RCC 7860 (cell line): Measurements from ENCODE around the gene CYP46A1.
"Not testable (repeated sequence)": the region's sequence is repeated elsewhere in the genome, so short reads cannot be mapped to it uniquely, and the experiment has no call there.

Experiments
- DNase-seq: peaks from one replicate; pipeline ENCODE4 v3.0.0-alpha.2; 2015; ENCODE audit warnings: low spot score
- FAIRE-seq: peaks from 2 replicates; lab custom pipeline; 2012; peaks lifted over from hg19 to GRCh38; lab: Jason Lieb, UNC

The CYP46A1 gene

DNA sequence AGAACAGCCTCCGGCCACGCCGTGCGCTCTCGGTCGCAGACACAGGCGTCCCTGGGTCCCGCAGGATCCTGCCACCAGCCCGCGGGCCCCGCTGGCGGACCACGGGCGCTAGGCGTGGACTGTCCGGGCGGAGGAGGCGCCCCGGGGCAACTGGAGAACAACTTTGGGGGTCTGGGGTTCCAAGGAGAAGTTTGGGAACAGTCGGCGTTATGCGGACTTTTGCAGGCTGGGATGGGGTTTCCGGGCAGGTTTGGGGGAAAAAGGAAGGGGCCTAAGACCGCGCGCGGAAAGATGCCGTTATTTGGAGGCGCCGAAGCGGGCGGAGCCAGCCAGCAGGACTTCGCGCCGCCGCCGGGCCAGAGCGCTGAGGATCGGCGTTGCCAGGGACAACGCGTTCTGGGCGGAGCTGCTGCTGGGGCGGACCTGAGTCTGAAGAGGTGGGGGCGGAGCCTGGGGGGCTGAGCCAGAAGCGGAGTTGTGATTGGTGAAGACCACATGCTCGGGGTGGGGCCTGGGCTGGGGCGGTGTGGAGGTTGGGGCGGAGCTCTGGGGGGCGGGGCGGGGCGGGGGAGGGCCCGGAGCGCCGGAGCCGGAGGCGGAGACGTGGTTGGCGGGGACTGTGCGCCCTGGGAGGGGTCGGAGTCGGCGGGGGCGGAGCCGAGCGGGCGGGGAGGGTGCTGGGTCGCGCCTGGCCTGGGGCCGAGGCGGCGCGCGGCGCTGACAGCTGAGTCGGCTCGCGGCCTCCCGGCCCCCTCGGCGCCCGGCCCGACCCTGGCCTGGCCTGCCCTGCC lies at the start of gene CYP46A1:
CYP46A1 (plus strand) TSS at position 680 of the 791 bp plus-strand sequence. CDS start 120 bp downstream, outside the sequence.
- DNase-seq (peak; percentile 84), FAIRE-seq (no peak)

DNA sequence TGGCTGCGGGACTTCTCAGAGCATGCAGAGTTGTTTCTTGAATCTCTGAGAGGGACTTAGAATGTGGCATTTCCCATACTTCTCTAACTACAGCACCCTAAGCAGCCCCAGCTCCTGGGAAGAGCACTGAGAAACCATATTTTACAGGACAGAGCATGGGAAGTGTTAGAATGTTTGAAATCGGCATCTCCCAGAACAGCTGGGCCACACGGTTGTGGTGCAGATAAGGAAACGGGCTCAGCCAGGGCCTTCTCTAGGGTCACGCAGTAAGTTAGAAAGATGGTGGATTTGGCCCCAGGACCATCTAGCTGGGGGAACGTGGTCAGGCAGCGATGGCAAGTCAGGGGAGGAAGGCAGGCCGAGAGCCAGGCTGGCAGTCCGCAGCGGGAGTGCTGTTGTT lies 49.7 kb upstream of the CYP46A1 start:
- no peak for FAIRE-seq

DNA sequence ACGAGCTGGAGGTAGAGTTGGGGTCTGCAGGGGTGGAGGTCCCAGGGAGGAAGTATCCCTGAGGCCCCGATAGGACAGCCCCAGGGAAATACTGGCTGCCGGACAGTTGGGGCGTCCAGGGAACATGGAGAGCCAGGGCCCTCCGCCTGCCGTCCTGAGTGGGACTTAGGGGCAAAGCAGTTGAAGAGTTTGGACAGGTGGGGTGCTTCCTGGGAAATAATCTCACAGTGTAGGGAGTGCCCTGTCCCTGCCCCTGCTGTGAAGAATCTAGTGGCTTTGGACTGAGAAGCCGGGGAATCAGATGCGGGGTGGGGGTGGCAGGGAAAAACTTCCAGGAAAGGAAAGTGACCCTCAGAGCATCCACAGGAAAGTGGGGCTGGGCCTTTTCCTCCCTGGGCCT lies 49.0 kb upstream of the CYP46A1 start:
- FAIRE-seq (no peak), DNase-seq (no peak)

More for the DNA sequence above, 49.7 kb upstream of the CYP46A1 start:
- no peak for DNase-seq

DNA sequence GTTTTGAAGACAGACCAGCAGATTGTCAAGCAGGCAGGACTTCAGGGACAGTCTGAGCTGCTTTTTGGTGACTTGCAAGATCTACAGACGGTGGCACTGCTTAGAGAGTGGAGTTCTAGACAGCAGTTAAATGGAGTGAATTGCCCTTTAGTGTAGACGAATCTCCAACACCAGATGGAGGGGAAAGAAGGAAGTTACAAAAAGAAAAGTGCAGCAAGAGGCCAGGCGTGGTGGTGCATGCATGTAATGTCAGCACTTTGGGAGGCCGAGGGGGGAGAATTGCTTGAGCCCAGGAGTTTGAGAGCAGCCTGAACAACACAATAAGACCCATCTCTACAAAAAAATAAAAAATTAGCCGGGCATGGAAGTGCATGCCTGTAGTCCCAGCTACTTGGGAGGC lies 47.6 kb upstream of the CYP46A1 start:
- DNase-seq: no peak
- FAIRE-seq: no peak

DNA sequence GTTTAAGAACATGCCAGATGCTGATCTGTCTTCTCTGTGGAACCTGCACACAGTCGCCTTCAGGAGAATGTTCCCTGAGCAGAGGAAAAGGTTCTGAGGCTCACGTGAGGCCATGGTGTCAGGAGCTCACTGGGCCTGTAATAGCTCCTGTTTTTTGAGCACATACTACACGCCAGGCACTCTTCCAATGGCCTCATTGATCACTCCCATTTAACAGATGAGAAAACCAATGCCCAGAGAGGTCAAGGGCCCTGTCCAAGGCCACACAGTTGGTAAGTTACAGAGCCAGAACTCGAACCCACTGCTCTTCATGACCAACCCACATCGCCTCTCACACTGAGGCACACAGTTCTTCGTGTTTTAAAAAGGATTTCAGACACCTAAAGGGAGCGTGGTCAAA lies 46.5 kb upstream of the CYP46A1 start:
- no peak for DNase-seq
- no peak for FAIRE-seq

DNA sequence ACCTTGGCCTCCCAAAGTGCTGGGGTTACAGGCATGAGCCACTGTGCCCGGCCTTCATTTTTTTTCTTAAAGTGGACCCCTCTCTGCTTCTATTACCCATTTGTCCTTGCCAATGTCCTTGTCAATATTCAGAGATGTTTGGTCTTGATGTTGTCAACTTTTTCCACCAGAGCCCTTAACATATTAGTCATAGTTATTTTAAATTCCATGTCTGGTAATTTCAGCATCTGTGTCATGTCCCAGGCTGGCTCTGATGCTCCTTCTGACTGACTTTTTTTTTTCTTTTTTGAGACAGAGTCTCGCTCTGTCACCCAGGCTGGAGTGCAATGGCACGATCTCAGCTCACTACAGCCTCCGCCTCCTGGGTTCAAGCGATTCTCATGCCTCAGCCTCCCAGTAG lies 41.3 kb upstream of the CYP46A1 start:
- not testable (repeated sequence) for FAIRE-seq, DNase-seq

DNA sequence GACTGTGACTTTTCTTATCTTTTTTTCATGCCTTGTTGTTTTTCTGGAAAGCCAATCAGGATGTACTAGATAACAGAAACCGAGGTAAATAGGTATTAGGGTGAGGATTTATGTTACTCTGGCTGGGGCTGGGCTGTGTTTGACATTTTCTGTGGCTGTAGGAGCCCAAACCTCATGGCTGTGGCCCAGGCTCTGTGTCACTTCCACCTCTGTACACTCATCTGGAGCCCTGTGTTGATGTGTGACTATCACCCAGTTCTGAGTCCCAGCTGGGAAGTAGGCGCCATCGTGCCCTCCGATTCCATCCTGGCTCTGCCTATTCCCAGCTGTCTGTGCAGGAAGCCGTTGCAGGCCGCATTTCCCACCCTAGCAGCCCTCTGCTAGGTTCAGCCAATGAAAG lies 40.8 kb upstream of the CYP46A1 start:
- FAIRE-seq (no peak), DNase-seq (no peak)

DNA sequence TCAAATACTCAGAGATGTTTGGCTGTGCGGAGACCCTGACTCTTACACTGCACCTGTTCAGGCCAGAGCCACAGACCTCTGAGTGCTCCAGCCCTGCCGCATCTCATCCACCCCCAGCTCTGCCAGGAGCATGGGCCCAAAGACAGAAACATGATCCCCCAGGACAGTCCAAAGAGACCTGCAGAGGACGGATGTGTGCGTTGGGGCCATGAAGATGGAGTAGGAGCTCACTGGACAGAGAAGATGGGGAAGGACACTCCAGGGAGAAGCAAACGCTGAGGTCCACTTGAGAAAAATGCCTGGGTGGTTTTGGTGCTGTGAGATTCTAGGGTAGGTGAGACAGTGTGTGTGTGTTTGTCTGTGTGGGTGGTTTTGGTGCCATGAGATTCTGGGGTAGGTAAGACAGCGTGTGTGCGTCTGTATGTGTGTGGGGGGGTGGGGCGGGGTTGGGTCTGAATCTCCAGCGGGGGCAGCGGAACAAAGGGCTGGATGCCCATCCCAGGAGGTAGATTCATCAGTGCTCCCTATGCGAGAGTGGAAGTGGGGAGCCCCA lies 40.0 kb upstream of the CYP46A1 start:
- FAIRE-seq: no peak

DNA sequence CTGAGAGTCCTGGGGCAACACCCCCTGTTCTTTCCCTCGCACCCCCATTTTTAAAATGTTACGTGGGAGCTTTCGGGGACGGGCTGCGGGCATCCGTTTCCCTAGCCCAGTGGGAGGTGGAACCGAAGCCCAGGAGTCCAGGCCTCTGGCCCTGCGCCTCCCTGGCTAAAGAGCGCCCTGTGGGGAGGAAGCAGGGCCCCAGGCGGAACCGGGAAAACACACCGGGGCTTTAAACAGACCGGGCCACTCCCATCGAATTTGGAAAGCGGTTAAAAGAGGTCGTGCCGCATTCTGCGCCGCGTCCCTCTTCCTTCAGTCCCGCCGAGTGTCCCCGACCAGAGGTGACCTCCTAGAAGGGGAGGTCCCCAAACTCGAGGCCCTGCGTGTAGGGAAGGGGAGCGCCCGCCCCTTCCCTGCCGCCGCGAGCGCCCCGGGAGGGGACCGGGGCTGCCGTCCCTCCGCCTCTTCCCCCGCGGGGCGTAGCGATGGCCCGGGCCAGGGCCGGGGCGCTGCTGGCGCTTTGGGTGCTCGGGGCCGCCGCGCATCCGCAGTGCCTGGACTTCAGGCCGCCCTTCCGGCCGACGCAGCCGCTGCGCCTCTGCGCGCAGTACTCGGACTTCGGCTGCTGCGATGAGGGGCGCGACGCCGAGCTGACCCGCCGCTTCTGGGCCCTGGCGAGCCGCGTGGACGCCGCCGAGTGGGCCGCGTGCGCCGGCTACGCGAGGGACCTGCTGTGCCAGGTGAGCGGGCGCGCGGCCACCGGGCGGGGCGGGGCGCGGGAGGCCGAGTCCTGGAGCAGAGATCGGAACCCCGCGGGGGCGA lies 39.2 kb upstream of the CYP46A1 start, which contains the start of gene HHIPL1:
HHIPL1 (plus strand) TSS at position 407 of the 822 bp plus-strand sequence; CDS start at position 486, 79 bp downstream.
- no peak for FAIRE-seq
- no peak for DNase-seq

More for the DNA sequence above, 40.0 kb upstream of the CYP46A1 start:
- no peak for DNase-seq

DNA sequence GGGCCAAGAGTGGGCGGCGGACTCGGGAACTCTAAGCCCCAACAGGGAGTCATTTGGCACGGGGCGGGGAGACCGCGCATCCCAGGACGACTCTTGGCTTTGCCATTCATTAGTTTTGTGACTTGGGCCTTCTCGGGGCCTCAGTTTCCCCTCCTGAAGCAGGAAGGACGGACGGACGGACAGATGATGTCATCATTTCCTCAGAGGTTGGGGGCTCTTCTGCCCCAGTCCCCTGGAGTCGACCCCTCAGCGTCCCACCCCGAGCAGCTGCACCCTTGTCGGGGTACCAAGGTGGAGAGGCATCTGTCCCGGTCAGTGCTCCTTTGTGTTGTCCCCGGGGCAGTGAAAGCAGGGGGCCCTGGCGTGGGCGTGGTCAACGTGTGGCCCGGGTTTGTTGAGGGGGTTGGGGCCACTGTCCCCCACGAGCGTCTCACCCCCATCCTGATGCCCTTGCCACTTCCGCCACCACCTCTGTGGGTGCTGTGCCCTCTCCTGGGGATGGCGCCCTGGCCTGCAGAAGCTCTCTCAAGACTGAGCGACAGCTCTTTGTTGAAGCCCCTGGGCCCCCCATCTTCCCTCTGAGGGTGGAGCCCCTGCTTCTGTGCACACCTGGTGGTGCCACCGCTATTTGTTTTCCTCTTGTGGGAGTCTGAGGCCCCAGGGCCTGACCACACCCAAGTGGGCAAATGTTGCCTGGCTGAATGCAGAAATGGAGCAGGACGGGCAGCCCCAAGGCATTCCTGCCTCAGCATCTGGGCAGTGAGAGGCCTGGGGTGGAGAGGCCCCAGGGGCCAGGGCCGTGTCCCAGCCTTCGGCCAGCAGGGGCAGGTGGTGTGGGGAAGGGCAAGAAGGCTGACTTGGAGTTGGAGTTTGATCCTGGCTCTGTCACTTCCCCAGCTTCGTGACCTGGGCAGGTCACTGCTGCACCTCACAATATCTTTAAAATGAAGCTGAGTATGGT lies 38.3 kb upstream of the CYP46A1 start:
- FAIRE-seq: no peak

DNA sequence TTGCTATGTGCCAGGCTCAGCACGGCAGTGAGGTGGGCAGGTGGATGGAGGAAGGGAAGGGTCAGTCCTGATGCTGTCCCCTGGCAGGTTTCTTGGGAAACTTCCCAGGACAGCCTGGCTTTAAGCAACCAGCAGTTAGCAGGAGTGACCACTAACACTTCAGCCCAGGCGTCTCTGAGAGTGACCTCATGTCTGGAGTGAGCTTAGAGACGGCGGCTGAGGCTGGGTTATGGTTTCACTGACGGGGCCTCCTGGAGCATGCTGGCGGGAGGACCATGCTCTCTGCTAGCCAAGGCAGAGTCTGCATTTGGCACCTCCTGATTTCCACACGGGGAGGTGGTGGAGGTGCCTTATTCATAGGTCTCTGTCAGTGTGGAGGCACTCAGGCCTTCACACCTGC lies 36.7 kb upstream of the CYP46A1 start:
- DNase-seq (no peak), FAIRE-seq (no peak)

More for the DNA sequence above, 38.3 kb upstream of the CYP46A1 start:
- no peak for DNase-seq

DNA sequence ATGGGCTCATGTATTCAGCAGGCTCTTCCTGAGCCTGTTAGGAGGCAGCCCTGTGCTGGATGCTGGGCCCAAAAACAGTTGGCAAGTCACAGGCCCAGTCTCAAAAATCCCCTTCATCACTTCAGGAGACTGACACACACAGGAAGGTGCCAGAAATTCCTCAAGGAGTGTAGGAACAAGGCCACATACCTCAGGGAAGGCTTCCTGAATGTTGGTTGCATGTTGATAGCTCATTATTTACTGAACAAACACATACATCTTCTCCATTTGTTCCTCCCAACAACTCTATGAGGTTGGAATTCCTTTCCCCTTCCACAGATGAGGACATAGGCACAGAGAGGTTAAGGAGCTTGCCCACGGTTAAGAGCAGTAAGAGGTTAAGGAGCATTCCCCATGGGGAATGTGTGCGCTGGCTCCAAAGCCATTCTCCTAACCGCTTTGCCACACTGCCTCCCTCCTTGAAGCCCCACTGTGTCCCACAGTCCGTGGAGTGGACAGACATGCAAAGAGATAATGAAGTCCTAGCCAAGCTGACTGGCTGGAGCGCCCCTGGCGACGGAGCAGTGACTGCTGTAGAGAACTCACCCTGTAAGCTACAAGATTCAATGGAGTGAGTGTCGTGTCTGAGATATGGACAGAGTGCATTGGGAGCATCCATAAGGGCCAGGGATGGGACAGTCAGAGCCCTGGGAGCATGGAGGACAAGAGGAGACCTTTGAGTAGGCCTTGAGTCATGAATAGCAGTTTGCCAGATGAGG lies 35.9 kb upstream of the CYP46A1 start:
- DNase-seq: no peak
- FAIRE-seq: no peak

DNA sequence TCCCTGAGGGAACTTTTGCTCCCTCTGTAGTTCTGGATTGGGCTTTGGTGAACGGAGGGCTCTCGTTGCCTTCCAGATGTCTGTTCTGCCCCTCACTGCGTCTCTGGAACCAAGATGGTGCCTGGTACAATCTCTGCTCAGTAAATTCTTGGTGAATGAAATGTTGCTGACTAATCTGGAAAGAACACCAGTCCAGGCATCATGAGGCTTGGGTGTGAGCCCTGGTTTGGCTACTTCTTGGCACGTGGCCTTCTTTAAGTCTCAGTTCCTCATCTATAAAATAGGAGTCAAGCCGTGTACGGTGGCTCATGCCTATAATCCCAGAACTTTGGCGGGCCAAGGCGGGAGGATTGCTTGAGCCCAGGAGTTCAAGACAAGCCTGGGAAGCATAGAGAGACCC lies 34.9 kb upstream of the CYP46A1 start:
- DNase-seq (no peak), FAIRE-seq (no peak)

DNA sequence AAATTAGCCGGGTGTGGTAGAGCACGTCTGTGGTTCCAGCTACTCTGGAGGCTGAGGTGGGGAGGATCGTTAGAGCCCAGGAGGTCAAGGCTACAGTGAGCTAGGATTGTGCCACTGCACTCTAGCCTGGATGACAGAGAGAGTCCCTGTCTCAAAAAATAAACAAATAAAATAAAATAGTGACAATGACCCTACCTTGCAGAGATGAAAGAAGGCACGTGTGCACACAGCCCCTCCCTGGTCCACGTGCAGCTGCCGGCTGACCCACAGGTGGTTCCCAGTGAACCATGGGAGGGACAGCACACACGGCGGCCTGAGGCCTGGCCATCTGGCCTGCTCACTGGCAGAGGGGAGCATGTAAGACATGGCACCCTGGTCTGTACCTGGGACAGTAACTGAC lies 34.5 kb upstream of the CYP46A1 start:
- DNase-seq: no peak
- no peak for FAIRE-seq

DNA sequence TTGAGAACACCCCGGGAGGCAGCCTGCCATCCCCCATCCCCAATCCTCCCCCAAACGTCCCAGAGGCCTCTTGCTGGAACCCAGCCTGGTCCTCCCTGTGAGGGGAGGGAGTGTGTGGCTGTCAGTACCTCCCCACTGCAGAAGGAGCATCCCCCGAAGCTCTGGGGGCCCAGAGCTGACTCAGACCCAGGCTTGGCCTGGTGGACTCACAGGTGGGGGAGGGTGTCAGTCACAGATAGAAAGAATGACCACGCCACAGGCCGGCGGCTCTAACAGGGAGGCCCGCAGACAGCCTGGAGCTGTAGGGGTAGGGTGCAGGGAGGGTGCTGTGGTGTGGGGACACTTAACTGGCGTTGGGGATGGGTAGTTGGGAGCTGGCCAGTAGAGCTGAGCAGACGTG lies 33.9 kb upstream of the CYP46A1 start:
- FAIRE-seq: no peak
- no peak for DNase-seq

DNA sequence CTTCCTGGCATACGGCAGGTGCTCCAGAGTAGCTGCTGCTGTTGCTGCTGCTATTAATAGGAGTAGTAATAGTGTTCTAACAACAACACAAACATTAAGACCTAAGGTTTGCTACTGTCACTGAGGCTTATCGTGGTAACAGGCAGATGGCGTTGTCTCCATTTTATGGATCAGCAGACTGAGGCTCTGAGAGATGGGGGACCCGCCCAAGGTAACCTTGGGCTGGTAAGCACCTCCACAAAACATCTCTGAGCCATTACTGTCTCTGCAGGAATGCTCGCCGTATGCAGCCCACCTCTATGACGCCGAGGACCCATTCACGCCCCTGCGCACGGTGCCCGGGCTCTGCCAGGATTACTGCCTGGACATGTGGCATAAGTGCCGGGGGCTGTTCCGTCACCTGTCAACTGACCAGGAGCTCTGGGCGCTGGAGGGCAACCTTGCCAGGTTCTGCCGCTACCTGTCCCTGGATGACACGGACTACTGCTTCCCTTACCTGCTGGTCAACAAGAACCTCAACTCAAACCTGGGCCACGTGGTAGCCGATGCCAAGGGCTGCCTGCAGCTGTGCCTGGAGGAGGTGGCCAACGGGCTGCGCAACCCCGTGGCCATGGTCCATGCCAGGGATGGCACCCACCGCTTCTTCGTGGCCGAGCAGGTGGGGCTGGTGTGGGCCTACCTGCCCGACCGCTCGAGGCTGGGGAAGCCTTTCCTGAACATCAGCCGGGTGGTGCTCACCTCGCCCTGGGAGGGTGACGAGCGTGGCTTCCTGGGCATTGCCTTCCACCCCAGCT lies 31.9 kb upstream of the CYP46A1 start:
- DNase-seq (no peak), FAIRE-seq (no peak)

DNA sequence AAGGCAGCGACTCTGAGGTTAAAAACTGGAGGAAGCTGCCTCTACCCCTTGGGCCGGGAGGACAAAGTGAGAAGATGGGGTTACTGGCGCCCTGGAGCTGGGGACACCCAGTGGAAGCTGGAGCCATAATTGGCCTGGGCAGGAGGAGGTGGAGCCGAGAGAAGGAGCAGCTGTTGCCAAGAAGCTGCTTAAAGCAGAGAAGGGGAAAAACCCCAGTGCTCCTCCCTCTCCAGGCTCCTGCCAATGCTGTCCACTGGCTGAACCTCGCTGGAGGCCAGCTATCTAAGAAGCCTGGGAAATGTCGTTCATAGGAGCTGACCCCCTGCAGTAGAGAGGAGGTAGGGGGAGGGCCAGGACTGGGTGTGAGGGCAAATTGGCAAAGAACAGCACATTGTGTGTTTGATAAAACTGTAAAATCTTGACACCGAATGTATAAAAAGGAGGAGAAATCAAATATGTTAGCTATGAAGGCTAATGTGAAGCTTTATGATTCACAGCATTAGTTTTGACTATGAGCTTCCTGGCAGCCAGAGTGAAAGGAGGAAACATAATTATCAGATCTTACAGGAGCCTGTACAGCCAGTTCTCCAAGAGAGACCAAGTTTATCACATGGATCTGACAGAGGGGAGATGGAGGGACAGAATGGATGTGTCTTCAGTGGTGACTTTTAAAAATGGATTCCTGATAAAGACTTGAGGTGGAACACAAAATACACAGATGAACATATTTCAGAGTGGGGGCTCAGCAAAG lies 29.7 kb upstream of the CYP46A1 start:
- DNase-seq (no peak), FAIRE-seq (no peak)

DNA sequence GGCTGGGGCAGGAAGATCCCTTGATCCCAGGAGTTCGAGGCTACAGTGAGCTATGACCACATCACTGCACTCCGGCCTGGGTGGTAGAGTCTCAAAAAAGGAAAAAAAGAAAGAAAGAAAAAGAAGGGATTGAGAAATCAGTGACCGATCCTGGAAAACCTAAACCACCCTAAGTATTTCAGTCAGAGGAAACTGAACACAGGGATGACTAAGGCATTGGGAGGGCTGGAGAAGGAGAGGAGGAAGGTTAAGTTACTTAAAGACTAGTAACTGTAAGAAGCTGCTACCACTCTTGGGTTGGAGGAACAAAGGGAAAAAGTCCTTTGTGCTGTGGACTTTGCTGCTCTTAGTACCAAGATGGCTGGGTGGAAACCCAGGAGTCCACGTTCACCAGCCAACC lies 28.6 kb upstream of the CYP46A1 start:
- no peak for DNase-seq
- no peak for FAIRE-seq
